Lower lobe of right lung (tissue), 2 donors: ENCODE measurements around the gene L1CAM. TPM values are rescaled to one million over a fixed set of nuclear protein-coding genes. Genes with fewer than 3 reads are reported as not detected.

Experiments
- ATAC-seq, 2 donors: fragments of 200-7000 bp; cut with Tn5 transposase; one replicate each; pipeline ENCODE4 v1.9.1; 2020 to 2022; ENCODE audit warnings: mild to moderate bottlenecking in 2 of 2, moderate library complexity in 2 of 2
- DNase-seq: peaks from one replicate; pipeline ENCODE4 v3.0.0-alpha.2; 2020
- H3K27ac ChIP-seq: fragments of 200-600 bp; one replicate; pipeline ENCODE4 v1.8.0; 2022
- H3K27me3 ChIP-seq: fragments of 200-600 bp; one replicate; pipeline ENCODE4 v1.8.0; 2022; ENCODE audit warnings: low read depth
- H3K36me3 ChIP-seq: fragments of 200-600 bp; one replicate; pipeline ENCODE4 v1.8.0; 2022; ENCODE audit warnings: mild to moderate bottlenecking
- H3K4me1 ChIP-seq: fragments of 200-600 bp; one replicate; pipeline ENCODE4 v1.8.0; 2022
- H3K4me3 ChIP-seq: fragments of 200-600 bp; one replicate; pipeline ENCODE4 v1.8.0; 2022; ENCODE audit warnings: mild to moderate bottlenecking
- H3K9me3 ChIP-seq: fragments of 200-600 bp; one replicate; pipeline ENCODE4 v1.8.0; 2022
- CTCF ChIP-seq: fragments of 200-600 bp; IDR thresholded peaks from one replicate; pipeline ENCODE4 v1.8.0; 2022; ENCODE audit warnings: antibody characterized with exemption, mild to moderate bottlenecking
- intact Hi-C: fragments of 100-400 bp; cut with DNase I; formaldehyde crosslinking; loops from one replicate; pipeline ENCODE4 v1.11.0; 2022
- total RNA-seq: library from RNA; stranded (reverse); fragmentation: NEBNext Ultra II Directional; extraction: Animal tissue kit (Norgen Biotek cat#: 25700); gene quantifications from one replicate; pipeline ENCODE4 v1.2.1, GENCODE V29; 2021
- donor health status: DM: no; HTN: yes; CAD: no; lungs with severe emphysema.

L1CAM gene
- total RNA-seq, 1 donor from 2014 or later: 1.6 TPM

- no peak overlapping the region for H3K4me3 ChIP-seq
- no peak overlapping the region for H3K27ac ChIP-seq
- intact Hi-C loops: no loop called here
- H3K4me1 ChIP-seq: no peaks in the 10 kb centered on the region
- no peaks in the 10 kb centered on the region for H3K36me3 ChIP-seq
- no peaks in the 10 kb centered on the region for H3K9me3 ChIP-seq
- TF ChIP-seq CTCF: no peak
- no peak for DNase-seq
- peaks cover 4% of the 10 kb centered on the region for H3K27me3 ChIP-seq
- ATAC-seq: no peak
These were observed 40.8 kb downstream of the L1CAM start for GRCh38 chrX:153845195-153845594.

- no peaks in the 10 kb centered on the region for H3K9me3 ChIP-seq
- TF ChIP-seq CTCF: no peak
- no peak overlapping the region for H3K27ac ChIP-seq
- no peak for ATAC-seq
- H3K4me1 ChIP-seq: no peaks in the 10 kb centered on the region
- no peak for DNase-seq
- intact Hi-C loops: no loop called here
- H3K27me3 ChIP-seq: peaks cover 4% of the 10 kb centered on the region
- H3K4me3 ChIP-seq: no peak overlapping the region
- no peaks in the 10 kb centered on the region for H3K36me3 ChIP-seq
These were observed 41.4 kb downstream of the L1CAM start for GRCh38 chrX:153844509-153845082.

- H3K4me3 ChIP-seq: no peak overlapping the region
- intact Hi-C loops: no loop called here
- no peaks in the 10 kb centered on the region for H3K9me3 ChIP-seq
- TF ChIP-seq CTCF: no peak
- DNase-seq (no peak), ATAC-seq (no peak)
- no peaks in the 10 kb centered on the region for H3K36me3 ChIP-seq
- H3K4me1 ChIP-seq: no peaks in the 10 kb centered on the region
- no peaks in the 10 kb centered on the region for H3K27me3 ChIP-seq
- no peak overlapping the region for H3K27ac ChIP-seq
These were observed 49.1 kb downstream of the L1CAM start for GRCh38 chrX:153836921-153837320.

GRCh38 chrX:153832728-153833127 lies 53.2 kb downstream of the L1CAM start:
- H3K36me3 ChIP-seq: no peaks in the 10 kb centered on the region
- TF ChIP-seq CTCF: no peak
- peaks cover 8% of the 10 kb centered on the region for H3K27me3 ChIP-seq
- no peak for ATAC-seq
- no peak for DNase-seq
- intact Hi-C loops: no loop called here
- H3K27ac ChIP-seq: no peak overlapping the region
- H3K4me1 ChIP-seq: peaks cover 4% of the 10 kb centered on the region
- H3K4me3 ChIP-seq: no peak overlapping the region
- H3K9me3 ChIP-seq: no peaks in the 10 kb centered on the region

- Histone ChIP-seq H3K4me1 (peaks cover 4% of the 10 kb centered on the region), H3K27me3 (peaks cover 8% of the 10 kb centered on the region), H3K27ac (no peak overlapping the region), H3K36me3 (no peaks in the 10 kb centered on the region), H3K9me3 (no peaks in the 10 kb centered on the region), H3K4me3 (no peak overlapping the region)
- DNase-seq (no peak), ATAC-seq (no peak)
- no peak for TF ChIP-seq CTCF
- intact Hi-C loops: no loop called here
These were observed 54.4 kb downstream of the L1CAM start for GRCh38 chrX:153831429-153832150.
